ENCODE results near the gene EVA1C.
"Not testable (repeated sequence)": the region's sequence is repeated elsewhere in the genome, so short reads cannot be mapped to it uniquely, and the experiment has no call there.

Gene EVA1C

DNA sequence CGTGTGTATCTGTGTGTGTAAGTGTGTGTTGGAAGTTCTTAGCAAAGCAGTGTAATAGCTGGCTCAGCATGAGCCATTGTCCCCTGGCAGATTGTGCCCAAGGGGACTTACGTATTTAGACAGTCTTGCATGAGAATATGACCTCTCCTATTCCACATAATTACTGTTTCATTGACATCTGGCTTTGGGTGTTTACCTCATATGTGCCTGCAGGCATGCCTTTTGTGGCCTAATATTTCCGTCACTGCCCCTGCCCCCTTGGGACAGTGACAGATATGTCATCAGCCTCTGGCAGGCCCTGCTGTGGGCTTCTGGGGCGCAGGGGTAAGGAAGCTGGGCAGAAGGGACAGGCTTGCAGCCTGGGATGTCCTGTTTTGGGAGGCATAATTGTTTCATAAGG, 95.5 kb downstream of the EVA1C start:
- not testable (repeated sequence) for H3K27ac Mint-ChIP-seq

DNA sequence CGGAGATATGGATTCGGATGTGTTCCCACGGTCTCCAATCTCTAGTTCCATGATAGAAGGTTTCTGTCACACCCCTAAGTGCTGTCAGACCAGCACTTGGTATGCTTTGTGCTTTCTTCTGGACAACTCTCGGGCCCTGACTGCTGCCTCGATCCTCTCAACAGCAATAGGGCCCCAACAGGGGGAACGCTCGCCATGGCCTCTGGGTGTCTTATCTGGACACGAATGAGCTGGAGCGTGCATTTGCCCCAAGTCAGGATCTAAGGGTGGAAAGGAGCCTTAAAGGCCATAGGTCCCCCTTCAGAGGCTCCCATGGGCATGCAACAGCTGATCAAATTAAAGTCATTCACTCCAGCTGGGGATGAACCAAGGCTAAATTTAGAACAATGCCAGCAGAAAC, 96.1 kb downstream of the EVA1C start:
- Mint-ChIP-seq H3K4me1 (no peaks in the 10 kb centered on the region), H3K9me3 (peaks cover 4% of the 10 kb centered on the region), H3K4me3 (no peak overlapping the region), H3K27me3 (no peaks in the 10 kb centered on the region), H3K36me3 (no peaks in the 10 kb centered on the region), H3K27ac (no peak overlapping the region)
- ATAC-seq = no peak

More for the DNA sequence above, 95.5 kb downstream of the EVA1C start:
- H3K4me3 Mint-ChIP-seq, H3K9me3 Mint-ChIP-seq, H3K36me3 Mint-ChIP-seq, H3K27me3 Mint-ChIP-seq, ATAC-seq, H3K4me1 Mint-ChIP-seq: not testable (repeated sequence)

DNA sequence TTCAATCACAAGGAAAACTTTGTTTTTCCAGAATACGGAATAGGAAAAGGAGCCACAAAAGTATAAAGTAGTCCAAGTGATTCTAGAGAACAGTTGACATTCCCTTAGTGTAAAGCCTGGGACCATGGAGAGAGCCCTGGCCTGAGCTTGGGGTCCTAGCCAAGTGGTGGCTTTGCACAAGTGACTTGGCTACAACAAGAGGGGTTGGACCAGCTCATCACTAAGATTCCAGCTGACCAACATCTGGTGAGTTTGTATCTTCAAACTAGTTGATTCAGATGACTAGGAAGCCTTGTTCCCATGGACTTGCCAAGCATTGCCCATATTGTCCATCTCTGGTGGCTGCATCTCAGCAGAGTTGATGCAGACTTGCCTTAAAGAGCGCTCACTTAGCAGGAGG, 96.5 kb downstream of the EVA1C start:
- not testable (repeated sequence) for H3K9me3 Mint-ChIP-seq, H3K4me1 Mint-ChIP-seq, H3K4me3 Mint-ChIP-seq, H3K36me3 Mint-ChIP-seq, ATAC-seq, H3K27me3 Mint-ChIP-seq, H3K27ac Mint-ChIP-seq

DNA sequence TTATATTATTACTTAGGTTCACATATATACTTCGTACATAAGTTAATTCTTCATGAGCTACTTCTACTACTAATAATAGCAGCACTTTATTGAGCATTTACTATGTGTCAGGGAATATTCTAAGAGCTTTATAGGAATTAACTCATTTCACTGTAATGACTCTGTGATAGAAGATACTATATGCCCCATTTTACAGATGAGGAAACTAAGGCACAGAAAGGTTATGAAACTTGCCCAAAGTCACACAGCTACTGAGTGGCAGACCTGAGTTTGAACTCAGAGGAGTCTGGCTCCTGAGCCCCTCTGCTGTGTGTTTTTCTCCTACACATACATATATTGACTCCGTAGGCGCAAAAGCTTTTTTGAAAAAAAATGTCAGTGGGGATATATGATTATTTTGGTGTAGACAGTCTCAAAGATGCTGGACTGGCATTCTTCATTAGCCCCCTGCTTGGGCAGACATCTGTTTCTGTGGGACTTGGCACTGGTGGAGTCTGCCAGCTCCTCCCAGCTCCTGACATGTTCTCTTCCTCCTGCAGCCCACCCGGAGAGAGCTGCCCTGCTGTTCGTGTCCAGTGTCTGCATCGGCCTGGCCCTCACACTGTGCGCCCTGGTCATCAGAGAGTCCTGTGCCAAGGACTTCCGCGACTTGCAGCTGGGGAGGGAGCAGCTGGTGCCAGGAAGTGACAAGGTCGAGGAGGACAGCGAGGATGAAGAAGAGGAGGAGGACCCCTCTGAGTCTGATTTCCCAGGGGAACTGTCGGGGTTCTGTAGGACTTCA, 102.0 kb downstream of the EVA1C start:
- no peak for ATAC-seq
- no peaks in the 10 kb centered on the region for H3K27me3 Mint-ChIP-seq
- H3K4me1 Mint-ChIP-seq = no peaks in the 10 kb centered on the region
- H3K9me3 Mint-ChIP-seq = peaks cover 9% of the 10 kb centered on the region
- H3K4me3 Mint-ChIP-seq = no peak overlapping the region
- no peaks in the 10 kb centered on the region for H3K36me3 Mint-ChIP-seq
- H3K27ac Mint-ChIP-seq = no peak overlapping the region

DNA sequence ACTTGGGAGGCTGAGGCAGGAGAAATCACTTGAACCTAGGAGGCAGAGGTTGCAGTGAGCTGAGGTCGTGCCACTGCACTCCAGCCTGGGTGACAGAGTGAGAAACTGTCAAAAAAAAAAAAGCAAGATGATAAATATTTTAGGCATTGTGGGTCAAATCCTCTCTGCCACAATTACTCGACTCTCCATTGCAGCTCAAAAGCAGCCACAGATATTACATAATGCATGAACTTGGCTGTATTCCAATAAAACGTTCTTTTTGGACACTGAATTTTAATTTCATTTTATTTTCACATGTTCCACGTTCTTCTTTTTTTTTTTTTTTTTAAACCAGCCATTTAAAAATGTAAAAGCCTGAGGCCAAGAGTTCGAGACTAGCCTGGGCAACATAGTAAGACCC, 103.4 kb downstream of the EVA1C start:
- Mint-ChIP-seq H3K9me3 (peaks cover 10% of the 10 kb centered on the region), H3K4me1 (no peaks in the 10 kb centered on the region), H3K27me3 (peaks cover 4% of the 10 kb centered on the region), H3K27ac (no peak overlapping the region), H3K4me3 (no peak overlapping the region), H3K36me3 (no peaks in the 10 kb centered on the region)
- no peak for ATAC-seq

DNA sequence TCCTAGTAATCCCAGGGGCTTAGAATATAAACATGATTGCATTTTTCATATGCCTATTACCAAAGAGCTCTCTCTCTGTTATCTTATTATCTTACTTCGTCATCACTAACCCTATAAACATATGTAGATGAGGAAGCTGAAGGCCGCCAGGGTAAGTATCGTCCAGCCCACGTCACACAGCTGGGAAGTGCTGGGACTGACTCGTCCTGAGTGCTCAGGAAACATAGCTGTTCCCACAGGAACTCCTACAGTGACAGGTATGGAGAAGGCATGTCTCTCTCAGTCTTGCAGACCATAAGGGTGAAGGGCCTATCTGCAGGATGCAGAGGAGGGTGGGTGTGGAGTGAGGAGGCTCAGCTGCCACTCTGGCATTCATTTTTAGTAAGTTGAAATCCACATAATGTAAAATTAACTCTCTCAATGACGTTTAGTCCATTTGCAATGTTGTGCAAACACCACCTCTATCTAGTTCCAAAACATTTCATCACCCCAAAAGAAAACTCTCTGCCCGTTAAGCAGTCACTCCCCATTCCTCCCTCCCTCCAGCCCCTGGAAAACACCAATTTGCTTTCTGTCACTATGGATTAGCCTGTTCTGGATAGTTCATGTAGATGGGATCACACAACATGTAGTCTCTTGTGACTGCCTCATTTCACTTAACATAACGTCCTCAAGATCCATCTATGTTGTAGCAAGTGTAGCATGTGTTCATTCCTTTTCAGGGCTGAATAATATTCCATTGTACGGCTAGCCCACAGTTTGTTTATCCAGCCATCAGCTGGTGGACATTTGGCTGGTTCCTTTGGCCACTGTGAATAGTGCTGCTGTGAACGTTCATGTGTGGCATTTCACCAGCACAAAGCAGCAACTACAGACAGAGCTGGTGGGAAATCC, 104.5 kb downstream of the EVA1C start:
- Mint-ChIP-seq H3K36me3 (no peaks in the 10 kb centered on the region), H3K4me3 (no peak overlapping the region), H3K4me1 (no peaks in the 10 kb centered on the region), H3K27ac (no peak overlapping the region), H3K9me3 (peaks cover 10% of the 10 kb centered on the region), H3K27me3 (peaks cover 11% of the 10 kb centered on the region)
- no peak for ATAC-seq

DNA sequence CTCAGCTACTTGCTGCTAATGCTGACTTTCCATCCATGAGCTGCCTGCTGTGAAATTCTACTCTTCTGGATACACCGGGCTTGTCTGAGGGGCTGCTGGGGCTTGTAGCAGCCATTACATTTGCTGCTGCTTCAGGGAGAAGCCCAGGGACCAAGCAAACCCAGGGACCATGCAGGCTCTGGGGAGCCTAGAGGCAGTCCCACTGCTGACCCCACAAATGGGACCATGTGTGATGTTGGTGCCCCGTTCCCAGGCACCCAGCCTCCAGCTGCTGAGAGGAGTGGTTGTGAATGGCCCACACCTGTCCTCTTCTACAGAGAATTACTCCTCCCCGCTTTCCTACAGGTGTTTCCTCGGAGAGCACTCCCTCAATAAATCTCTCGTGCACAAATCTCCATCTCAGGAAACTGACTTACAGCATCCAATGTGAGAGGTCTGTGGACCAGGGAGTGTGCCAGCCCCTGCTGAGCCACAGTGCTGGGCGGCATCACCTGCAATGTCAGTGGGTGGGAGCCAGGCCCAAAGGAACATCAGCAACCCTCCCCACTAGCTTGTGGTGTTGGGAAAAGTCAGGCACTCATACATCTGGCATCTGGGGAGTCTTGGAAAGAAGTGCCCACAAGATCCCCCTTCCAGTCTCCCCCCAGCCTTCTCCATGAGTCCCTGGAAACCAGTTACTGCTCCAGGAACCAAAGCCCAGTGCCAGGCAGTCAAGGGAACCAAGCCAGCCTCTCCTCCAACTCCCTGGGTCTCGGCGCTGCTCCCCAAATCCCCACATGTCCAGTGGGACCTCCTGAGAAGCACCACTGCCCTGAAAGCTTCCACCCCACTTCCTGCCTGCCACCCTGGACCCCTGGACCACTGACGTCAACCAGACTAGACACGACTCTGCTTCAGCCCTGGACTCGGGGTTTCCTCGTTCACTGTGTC, 107.7 kb downstream of the EVA1C start:
- Mint-ChIP-seq H3K4me3 (no peak overlapping the region), H3K27me3 (peaks cover 42% of the 10 kb centered on the region), H3K4me1 (no peaks in the 10 kb centered on the region), H3K36me3 (no peaks in the 10 kb centered on the region), H3K27ac (no peak overlapping the region), H3K9me3 (peaks cover 10% of the 10 kb centered on the region)
- ATAC-seq = no peak

DNA sequence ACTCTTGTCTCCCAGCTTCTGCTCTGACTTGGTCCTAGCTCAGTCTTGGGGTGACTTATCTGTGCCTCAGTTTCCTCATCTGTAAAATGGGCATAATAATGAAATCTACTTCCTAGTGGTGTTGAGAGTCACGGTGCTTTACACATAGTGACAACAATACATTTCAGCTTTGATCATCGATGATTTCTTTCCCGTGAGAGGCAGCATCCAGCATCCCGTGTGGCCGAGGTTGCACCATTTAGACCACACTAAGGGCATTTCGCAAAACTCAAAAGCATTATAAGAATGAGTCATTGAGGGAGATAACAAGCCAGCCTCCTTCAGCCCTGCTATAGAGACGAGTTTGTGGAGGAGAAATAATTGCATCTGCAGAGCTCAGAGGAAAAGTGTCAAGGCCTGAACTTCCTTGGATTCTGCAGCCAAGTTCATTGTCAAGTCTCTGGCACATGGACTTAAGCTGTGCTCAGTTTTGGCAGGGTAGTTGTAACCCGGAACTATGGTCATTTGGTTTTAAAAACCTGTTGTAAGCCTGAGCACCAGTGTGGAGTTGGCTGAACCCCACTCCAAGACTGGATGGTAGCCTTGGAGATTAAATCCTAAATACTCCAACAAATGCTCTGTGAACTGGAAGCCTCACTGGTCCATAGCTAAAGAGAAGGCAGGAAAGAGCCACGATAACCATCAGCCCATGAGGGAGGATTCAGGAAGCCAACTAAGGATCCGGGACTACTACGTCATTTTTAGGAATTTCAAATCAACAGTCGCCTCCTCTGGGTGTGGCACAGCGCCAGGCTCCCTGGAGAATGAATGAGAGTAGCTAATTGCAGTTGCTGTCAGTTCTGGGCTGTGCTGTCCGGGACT, 108.6 kb downstream of the EVA1C start:
- Mint-ChIP-seq H3K36me3 (no peaks in the 10 kb centered on the region), H3K4me1 (no peaks in the 10 kb centered on the region), H3K9me3 (peaks cover 10% of the 10 kb centered on the region), H3K4me3 (no peak overlapping the region), H3K27ac (no peak overlapping the region), H3K27me3 (peaks cover 48% of the 10 kb centered on the region)
- no peak for ATAC-seq

DNA sequence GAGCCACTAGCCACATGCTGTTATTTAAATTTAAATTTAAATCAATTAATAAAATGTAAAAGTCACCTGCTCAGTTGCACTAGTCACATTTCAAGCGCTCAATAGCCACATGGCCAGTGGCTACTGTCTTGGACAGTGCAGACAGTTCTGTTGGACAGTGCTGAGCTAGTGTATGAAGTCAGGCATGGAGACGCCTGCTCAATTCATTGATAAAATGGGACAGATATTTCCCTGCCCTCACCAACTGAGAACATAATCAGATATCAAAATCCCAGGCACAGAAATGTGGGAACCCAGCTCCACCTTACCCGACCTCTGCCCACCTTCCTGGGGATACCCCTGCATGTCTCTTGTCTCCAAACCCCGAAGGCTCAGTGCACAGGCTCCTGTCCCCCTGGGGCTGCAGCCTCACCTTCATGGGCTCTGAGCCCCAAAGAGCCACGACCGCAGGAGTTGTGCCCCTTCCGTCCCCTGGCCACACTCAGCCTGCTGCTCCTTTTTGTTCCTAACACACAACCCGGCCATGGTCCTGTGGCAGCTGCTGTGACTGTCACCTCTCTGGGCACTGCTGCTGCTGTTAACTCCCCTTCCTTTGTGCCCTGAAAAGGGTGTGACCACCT, 109.3 kb downstream of the EVA1C start:
- Mint-ChIP-seq H3K36me3 (no peaks in the 10 kb centered on the region), H3K4me3 (no peak overlapping the region), H3K4me1 (no peaks in the 10 kb centered on the region), H3K27me3 (peaks cover 53% of the 10 kb centered on the region), H3K27ac (no peak overlapping the region), H3K9me3 (peaks cover 10% of the 10 kb centered on the region)
- ATAC-seq = peak; percentile 24

DNA sequence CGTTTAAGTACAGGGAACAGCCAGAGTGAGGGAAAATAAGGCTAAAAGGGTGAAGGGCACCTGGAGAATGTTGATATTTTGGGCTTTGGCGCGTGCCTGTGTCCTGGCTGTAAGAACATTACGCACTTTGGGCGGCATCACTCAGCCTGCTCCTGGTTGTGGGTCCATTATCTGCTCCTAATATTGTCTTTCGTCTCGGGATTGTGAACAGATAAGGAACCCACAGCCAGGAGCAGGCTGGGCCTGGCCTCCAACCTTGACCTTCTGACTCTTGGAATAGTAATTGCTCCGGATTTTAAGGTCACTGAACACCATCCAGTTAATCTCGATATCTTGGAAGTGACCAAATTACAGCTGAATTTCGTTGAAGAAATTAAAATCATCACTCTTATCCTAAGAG, 111.0 kb downstream of the EVA1C start:
- no peak for ATAC-seq
- Mint-ChIP-seq H3K4me3 (no peak overlapping the region), H3K36me3 (no peaks in the 10 kb centered on the region), H3K9me3 (peaks cover 5% of the 10 kb centered on the region), H3K27ac (no peak overlapping the region), H3K27me3 (peaks cover 53% of the 10 kb centered on the region), H3K4me1 (no peaks in the 10 kb centered on the region)

DNA sequence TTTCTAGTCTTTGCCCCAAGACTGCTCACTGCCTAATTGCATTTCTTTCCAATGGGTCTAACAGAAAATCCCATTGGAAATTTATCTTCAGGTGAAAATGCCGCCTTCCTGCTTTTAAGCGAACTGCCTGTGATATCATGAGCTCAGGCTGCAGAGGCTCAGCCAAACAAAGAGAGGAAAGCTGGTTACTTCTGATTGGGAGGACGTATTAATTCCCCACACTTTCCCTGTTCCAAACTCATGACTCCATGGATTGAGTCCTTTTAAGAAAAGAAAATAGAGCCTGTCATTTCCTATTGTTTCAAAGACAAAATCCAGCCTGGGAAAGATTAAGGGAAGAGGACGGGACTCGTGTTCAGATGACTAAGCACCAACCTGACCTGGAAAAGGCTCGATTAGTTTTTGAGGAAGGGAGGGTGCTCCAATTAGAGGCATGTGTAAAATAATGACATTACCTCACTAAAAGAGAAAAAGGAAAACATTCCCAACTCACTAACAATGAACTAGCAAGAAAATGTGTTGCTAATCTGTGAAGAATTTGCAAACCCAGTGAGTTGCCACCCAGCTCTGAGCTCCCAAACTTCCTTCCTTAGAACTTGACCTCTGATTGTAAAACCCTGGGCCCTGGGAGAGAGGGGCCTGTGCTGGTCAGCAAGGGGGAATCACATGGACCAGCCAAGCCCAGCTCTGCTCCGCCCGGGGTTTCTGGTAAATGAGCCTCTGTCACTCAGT, 111.6 kb downstream of the EVA1C start:
- H3K27me3 Mint-ChIP-seq = peaks cover 53% of the 10 kb centered on the region
- H3K27ac Mint-ChIP-seq = no peak overlapping the region
- no peak for ATAC-seq
- H3K4me1 Mint-ChIP-seq = no peaks in the 10 kb centered on the region
- H3K36me3 Mint-ChIP-seq = no peaks in the 10 kb centered on the region
- no peak overlapping the region for H3K4me3 Mint-ChIP-seq
- H3K9me3 Mint-ChIP-seq = peaks cover 3% of the 10 kb centered on the region

DNA sequence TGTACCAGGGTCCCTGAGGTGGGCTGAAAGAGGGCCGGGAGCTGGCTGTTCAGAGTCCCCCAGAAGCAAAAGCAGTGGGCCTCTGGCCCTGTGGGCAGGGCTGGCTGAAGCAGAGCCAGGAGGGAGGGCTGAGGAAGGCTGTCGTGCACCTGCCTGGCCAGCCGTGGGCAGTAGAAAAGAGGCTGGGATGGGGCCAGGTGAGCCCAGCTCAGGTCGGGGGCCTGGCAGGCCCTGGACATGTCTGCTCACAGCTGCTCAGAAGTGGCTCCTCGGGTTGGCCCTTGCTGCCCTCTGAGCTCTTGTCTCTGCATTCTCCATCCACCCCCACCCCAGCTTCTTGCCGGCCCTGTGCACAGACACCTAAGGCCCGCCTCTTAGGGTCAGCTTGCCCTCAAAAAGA, 112.8 kb downstream of the EVA1C start:
- ATAC-seq = no peak
- Mint-ChIP-seq H3K9me3 (no peaks in the 10 kb centered on the region), H3K4me1 (no peaks in the 10 kb centered on the region), H3K27ac (no peak overlapping the region), H3K4me3 (no peak overlapping the region), H3K36me3 (no peaks in the 10 kb centered on the region), H3K27me3 (peaks cover 53% of the 10 kb centered on the region)

DNA sequence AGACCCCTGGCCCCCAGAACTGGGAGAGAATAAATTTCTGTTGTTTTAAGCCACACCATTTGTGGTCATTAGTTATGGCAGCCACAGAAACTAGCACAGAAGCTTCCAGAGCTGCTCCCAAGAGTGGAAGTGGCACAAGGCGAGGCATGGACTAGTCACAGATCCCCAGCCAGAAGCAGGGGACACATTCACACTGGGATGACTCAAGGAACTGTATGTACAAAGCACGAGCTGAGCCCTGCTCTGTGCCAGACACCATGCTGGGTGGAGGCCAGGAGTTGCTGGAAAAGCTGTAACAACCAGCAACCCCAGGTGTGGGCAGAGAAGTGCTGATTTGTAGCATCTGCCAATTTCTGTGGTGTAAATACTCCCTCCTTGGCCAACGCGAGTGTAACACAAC, 117.2 kb downstream of the EVA1C start:
- Mint-ChIP-seq H3K4me3 (no peak overlapping the region), H3K36me3 (no peaks in the 10 kb centered on the region), H3K27me3 (peaks cover 18% of the 10 kb centered on the region), H3K4me1 (no peaks in the 10 kb centered on the region), H3K9me3 (peaks cover 5% of the 10 kb centered on the region), H3K27ac (no peak overlapping the region)
- ATAC-seq = no peak
